Measurements from ENCODE around the gene EXOC3L4. TPM values are rescaled to one million over a fixed set of nuclear protein-coding genes. Genes with fewer than 3 reads are reported as not detected.

EXOC3L4 gene
- polyA plus RNA-seq, 1 donor = 1.5 TPM

GRCh38 chr14:103091041-103091882 is 3.3 kb upstream of the EXOC3L4 start:
- DNase-seq = no peak

- no peak for DNase-seq
Measured at GRCh38 chr14:103091883-103092222, 2.7 kb upstream of the EXOC3L4 start.

GRCh38 chr14:103093856-103094405 is 594 bp upstream of the EXOC3L4 start:
- DNase-seq = no peak

GRCh38 chr14:103095210-103095778 is 769 bp downstream of the EXOC3L4 start:
- no peak for DNase-seq

- no peak for DNase-seq
Measured at GRCh38 chr14:103096387-103096786, 1.9 kb downstream of the EXOC3L4 start.

GRCh38 chr14:103097244-103097993 is 2.9 kb downstream of the EXOC3L4 start:
- DNase-seq = no peak

- no peak for DNase-seq
Measured at GRCh38 chr14:103097994-103098957, 3.8 kb downstream of the EXOC3L4 start.

GRCh38 chr14:103099081-103099732 is 4.7 kb downstream of the EXOC3L4 start:
- no peak for DNase-seq

- DNase-seq = no peak
Measured at GRCh38 chr14:103099733-103100280, 5.3 kb downstream of the EXOC3L4 start.

- no peak for DNase-seq
Measured at GRCh38 chr14:103100281-103101121, 6.0 kb downstream of the EXOC3L4 start.

GRCh38 chr14:103101257-103101962 is 6.9 kb downstream of the EXOC3L4 start:
- DNase-seq = no peak

- DNase-seq = no peak
Measured at GRCh38 chr14:103101963-103102688, 7.6 kb downstream of the EXOC3L4 start.

GRCh38 chr14:103102689-103103260 is 8.2 kb downstream of the EXOC3L4 start:
- DNase-seq = no peak

GRCh38 chr14:103103461-103104388 is 9.2 kb downstream of the EXOC3L4 start:
- no peak for DNase-seq

- DNase-seq = no peak
Measured at GRCh38 chr14:103104389-103104653, 9.8 kb downstream of the EXOC3L4 start.

GRCh38 chr14:103104654-103105452 is 10.3 kb downstream of the EXOC3L4 start:
- DNase-seq = peak; percentile 76

Measured in hindlimb muscle (tissue), 1 donor.